ENCODE measurements around the gene SLC27A2.

The SLC27A2 gene

DNA sequence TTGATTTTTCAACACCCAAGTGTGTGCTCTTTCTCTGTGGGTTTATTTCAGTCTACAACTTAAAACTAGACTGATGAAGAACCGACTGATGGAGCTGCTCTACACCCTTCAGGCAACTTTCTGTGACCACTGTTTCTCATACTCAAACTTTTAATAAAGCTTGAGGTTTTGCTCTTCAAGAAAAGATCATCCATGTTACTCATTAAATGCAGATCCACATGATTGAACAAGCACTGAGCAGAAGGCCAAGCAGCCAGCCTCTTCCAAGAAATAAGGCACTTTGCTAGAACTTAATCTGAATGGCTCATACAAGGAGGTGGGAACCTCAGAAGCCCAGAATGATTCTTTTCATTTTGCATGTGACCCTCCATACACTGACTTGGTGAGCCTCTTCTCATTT, 8.7 kb downstream of the SLC27A2 start:
- DNase-seq (ENCODE audit: low read depth in 3 of 3), result no peak

DNA sequence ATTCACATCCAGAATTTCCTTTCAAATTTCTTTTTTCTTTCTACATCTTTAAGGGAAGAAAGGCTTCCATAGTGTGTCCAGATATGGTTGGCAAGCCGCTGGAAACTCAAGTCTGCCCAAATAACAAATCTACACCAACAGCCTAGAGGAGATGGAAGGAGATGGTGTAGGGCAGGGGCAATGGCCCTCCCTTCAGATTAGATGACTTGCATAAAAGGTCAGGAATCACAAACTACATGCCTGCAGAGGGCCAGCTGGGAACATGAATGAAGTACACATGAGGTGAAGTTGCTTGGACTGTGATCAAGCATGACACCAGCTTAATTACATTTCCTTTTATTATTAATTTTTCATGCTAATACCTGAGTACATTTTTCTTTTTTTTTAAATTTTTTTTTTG, 10.2 kb downstream of the SLC27A2 start:
- no peak for DNase-seq (ENCODE audit: low read depth in 3 of 3)

DNA sequence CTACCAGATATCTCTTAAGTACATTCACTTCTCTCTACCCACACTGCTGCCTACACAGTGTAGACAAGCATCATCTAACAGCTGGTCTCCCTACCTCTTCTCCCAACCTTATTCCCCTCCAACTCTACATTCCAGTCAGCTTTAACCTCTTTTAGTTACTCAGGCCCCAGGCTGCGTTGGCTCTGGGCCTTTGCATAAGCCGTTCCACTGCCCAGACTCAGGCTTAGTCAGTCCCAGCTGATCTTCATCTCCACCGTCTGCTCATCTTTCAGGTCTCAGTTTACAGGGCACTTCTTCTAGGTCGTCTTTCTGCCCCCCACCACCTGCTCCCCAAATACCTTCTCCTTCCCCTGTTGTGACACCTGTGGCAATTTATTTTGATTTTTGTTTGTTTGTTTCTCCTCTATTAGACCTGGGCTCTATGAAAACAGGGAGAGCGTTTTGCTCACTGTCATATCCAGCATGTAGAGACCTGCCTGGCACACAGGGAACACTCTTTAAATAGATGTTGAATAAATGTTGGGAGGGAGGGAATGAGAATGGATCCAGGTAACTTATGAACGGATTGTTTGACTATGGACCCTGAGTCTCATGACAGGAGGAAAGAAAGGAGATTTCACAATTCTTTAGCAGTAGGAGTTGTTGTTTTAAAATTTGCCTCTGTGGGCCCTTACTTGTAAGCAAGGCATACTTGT, 11.1 kb downstream of the SLC27A2 start:
- no peak for DNase-seq (ENCODE audit: low read depth in 3 of 3)

DNA sequence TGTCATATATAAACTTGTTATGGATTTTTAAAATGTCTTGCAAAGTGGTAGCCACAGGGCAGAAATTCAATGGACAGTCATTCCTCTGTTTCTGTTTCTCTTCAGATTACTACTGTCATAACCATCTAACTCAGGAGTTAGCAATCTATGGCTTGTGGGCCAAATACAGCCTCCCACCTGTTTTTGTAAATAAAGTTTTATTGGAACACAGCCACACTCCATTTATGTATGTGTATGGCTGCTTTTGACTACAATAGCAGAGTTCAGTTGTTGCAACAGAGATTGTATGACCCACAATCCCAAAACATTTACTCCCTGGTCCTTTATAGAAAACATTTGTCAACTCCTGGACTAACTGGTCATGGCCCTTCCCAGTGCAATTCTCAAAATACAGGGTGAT, 20.0 kb downstream of the SLC27A2 start:
- no peak for DNase-seq (ENCODE audit: low read depth in 3 of 3)

DNA sequence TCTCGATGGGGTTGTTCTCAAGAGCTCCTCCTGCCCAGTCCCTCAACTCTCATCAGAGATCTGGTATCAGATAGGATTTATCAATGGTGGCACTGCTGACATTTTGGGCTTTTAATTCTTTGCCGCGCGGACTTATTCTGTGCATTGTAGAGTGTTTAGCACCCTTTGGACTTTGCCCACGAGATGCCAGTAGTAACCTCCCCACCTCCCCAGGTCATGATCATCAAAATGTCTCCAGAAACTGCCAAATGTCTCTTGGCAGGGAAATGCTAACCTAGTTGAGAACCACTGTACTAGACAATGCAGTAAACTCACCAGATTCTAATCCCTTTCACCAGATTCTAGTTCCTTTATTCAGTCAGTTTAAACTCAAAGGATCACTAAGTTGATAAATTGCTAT, 24.0 kb downstream of the SLC27A2 start:
- no peak for DNase-seq (ENCODE audit: low read depth in 3 of 3)

DNA sequence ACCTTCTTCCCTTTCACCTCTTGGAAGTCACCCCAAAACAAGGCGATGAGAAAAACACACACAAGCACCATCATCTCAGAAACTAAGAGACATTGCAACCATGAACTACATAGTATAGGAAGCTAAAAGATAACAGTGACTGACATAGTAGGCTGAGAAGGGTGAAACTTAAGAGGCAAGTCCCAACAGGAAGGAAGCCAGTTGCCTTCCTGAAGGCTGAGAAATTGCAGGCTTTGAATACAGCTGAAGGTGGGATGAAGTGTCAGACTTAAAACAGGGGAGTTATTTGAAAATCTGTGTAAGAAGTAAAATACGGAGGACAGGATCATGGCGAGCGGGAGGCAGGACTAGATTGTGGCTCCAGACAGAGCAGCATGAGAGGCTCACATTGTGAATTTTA, 27.8 kb downstream of the SLC27A2 start:
- DNase-seq (ENCODE audit: low read depth in 3 of 3), result no peak

DNA sequence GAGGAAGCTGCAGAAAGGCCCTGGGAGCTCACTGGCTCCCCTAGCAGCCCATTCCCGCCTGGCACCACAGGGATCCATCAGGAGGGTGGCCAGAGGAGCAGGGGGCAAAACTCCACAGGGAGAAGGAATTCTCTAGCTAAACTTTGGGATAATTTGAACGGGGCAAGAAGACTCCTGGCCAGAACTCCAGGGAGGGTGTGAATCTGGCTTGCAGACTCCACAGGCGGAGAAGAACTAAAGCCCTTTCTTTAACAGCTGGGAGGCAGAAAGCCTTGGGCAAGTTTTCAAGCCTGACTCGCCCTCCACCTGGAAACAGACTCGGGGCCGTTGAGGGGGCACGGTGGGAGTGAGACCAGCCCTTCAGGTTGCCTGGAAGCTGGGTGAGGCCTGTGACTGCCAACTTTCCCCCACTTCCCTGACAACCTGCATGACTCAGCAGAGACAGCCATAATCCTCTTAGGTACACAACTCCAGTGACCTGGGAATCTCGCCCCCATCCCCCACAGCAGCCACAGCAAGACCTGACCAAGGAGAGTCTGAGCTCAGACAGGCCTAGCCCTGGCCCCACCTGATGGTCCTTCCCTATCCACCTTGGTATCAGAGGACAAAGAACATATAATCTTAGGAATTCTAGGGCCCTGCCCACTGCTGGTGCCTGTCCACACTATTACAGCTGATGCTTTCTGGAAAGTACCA, 28.6 kb downstream of the SLC27A2 start:
- DNase-seq (ENCODE audit: low read depth in 3 of 3), result no peak

DNA sequence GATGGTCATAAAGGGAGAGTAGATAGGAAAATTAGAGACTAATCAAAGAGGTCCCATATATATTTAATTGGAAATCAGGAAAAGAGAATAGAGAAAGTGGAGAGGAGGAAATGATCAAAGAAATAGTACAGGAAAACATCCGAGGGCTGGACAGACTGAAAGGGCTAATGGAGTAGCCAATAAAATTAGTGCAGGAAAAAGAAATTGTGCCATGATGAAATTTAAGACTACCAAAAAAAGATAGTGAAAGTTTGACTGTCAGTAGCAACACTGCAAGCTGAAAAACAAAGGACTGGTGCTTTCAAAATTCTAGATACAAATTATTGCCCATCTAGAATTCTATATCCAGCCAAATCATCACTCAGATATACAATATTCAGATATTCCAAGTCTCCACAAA, 36.3 kb downstream of the SLC27A2 start:
- no peak for DNase-seq (ENCODE audit: low read depth in 3 of 3)

DNA sequence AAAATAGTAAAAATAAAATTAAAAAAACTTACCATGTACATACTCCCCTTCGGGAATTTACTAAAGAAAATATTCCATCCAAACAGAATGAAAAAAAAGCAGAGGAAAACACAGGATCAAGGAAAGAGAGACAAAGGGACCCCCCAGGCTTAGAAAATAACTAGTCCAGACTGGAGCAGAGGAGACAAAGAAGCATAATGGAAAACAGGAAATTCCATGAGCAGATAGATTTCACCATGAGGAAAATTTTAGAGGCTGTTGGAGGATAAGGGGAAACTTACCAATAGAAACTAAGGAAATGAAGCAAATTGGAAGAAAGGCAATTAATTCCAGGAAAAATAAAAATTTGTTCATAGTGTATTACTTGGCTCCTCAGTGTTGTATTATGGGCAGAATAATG, 36.7 kb downstream of the SLC27A2 start:
- no peak for DNase-seq (ENCODE audit: low read depth in 3 of 3)

DNA sequence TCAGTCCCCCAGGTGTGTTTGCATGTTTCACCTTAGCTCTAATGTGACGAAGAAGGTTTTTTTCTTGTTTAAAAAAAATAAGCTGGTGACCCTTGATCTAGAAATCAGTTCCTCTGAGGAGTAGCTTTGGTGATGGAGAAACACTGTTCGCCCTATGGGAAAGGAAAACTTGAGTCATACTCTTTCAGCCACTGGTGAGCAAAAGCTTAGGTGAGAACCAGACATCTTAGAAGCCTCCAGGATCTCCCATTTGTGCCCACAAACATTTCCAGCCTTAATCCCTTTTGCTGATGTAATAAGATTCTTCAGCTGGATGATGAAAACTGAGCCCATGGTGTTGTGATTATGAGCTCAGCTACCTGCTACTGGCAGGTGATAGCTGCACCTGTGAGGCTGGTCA, 37.8 kb downstream of the SLC27A2 start:
- no peak for DNase-seq (ENCODE audit: low read depth in 3 of 3)

DNA sequence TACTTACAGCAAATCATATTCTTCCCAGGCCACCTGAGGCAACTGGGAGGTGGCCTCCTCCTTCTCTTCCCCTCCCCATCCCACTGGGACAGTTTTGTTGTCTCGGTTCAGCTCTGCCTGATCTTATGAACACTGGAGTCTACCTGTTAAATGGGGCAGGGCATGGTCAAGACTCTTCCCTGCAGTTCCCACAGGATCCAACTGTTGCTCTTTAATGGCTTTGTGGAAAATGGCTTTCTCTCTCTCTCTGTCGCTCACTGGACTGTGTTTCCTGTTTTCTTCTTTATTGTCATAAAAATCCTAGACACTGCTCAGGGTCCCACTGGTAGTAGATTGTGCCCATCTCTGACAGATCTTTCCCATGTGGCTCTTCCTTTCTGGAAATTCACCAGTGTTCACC, 40.2 kb downstream of the SLC27A2 start:
- DNase-seq (ENCODE audit: low read depth in 3 of 3), result no peak

DNA sequence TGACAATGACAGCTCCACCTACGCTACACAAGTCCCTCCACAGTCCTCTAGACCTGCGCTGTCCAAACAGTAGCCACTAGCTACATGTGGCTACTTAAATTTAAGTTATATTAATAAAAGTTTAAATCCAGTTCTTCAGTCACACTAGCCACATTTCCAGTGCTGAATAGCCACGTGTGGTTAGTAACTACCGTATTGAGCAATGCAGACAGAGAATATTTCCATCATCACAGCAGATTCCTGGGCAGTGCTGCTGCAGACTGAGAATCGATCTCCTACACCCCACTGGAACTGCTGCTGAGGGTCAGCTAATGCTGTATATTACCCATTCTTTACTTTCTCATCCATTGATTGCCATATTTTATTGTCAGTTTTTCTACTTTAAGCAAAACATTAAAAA, 42.6 kb downstream of the SLC27A2 start:
- DNase-seq (ENCODE audit: low read depth in 3 of 3), result no peak

DNA sequence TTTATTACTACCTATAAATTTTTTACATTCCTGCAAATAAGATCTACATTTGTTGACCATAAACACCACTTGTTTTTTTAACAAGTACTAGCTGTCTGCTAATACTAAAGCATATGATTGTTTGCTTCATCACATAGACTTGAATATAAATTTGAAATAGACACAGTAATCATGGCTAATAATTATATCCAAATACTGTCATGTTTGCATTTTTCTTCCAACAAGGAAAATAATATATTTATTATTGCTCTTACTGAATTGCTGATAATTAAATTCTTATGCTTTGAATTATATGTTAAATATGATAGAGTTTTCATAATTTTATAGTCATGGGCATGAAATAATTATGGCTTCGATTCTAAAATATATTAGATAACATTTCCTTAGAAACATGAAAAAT, 43.1 kb downstream of the SLC27A2 start:
- DNase-seq (ENCODE audit: low read depth in 3 of 3), result no peak

DNA sequence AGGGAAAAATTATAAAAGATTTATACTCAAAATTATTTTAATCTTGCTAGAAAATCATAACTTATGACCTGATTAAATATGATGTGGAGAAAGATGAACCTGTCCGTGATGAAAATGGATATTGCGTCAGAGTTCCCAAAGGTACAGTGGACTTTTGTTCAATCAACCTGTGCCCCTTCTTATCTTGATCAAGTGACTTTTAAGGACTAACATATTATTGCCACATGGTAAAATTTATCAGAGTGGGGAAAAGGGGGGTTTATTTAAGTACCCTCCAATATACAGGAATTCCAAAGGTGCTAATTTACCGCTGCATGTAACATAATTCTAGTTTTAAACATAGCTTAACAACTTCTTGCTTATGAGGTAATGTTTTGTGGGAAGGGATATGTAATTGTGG, 43.9 kb downstream of the SLC27A2 start:
- no peak for DNase-seq (ENCODE audit: low read depth in 3 of 3)

DNA sequence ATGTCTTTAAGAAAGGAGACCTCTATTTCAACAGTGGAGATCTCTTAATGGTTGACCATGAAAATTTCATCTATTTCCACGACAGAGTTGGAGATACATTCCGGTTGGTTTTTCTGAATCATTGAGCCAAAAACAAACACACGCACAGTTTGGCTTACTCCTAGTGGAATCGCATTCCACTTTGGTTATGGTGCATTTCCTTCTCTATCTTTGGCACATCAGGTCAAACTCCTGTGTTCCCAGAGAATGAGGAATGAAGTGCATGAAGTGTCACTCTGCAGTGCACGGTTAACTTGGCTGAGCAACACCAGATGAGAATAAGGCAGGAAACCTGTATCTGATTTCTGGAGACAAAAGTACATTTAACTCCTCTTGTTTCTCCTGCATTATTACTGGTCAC, 45.1 kb downstream of the SLC27A2 start:
- DNase-seq (ENCODE audit: low read depth in 3 of 3), result no peak

DNA sequence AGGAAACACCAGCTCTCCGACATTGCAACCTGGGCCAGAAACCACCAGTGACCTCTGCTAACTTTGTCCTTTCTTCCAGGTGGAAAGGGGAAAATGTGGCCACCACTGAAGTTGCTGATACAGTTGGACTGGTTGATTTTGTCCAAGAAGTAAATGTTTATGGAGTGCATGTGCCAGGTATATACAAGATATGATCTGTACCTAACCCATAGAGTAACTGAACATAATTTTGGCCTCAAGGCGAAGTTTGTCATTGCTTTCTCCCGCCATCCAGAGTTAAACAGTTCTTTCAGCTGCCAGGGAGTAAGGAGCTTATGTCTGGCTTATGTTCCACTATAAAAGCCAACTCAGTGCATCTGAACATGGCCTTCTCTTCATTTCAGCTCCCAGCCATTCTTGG, 46.9 kb downstream of the SLC27A2 start:
- DNase-seq (ENCODE audit: low read depth in 3 of 3), result no peak

DNA sequence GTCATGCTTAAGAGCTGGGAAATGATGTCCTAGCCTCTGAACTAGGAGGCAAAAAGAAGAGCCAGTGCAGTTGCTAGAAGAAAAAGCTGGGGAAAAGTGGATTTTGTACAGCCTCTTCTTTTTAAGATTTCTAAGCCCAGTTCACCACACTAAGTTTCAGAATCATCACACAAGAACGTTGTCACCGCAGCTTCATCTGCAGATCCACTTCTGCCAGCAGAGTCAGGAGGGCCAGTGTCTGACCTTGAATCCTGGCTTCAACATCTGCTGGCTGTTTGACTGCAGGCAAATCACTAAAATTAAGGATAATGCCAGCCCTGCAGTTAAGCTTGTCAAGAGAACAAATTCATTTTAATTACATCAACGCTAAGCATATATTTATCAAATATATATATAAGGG, 47.3 kb downstream of the SLC27A2 start:
- DNase-seq (ENCODE audit: low read depth in 3 of 3), result no peak

DNA sequence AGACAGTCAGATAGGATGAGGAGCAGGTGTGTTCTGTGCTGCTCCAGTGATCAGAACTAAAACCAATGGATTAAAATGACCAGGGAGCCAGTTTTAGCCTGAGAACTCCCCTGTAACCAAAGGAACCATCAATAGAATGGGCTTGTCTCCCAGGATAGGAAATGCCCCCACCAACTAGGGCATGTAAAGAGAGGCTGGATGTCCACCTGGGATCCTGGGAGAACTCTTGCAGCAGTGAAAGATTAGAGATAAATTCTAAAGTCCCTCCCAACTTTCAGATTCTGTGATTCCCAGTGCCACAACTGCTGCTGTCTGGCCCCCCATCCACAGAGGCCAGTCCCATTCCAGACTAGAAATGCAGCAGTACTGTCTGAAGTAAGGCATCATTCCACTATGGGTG, 49.8 kb downstream of the SLC27A2 start:
- DNase-seq (ENCODE audit: low read depth in 3 of 3), result no peak

DNA sequence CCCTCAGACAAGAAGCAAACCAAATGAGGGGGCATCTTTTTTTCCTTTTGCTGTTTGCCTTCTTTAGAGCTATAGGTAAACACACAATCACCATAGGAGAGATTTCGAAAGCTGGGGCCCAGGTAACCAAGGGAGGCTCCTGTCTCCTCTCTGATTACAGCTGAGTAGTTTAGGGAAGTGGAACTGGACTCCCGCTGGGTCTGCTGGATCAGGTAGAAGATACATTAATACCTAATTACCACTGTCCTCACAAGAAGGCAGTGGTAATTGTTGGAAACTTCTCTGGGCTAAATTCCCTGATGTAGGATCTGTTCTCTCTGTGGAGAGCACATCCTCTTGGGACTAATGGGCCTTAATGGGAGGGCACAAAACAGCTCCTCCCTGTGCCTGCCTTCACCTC, 50.8 kb downstream of the SLC27A2 start:
- no peak for DNase-seq (ENCODE audit: low read depth in 3 of 3)

DNA sequence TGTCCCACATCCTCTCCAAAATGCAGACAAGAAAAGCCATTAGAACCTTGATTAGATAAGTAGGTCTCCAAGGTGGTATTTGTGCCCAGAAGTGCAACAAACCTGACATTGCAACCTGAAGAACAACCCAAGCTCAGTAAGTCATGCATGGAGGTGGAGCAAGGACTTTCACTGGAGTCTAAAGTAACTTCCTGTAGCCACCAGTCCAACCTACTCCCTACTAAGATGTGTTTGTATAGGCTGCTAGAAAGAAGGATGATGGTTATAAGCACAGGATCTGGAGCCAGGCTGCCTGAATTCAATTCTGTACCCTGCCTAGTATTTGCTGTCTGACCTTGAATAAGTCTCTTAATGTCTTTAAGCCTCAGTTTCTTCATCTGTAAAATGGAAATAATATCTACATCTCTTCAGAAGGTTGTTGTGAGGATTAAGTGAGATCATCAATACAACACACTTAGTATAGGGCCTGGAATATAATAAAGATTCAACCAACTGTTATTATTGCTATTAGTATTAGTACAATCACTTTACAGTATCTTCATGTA, 51.3 kb downstream of the SLC27A2 start:
- DNase-seq (ENCODE audit: low read depth in 3 of 3), result no peak

DNA sequence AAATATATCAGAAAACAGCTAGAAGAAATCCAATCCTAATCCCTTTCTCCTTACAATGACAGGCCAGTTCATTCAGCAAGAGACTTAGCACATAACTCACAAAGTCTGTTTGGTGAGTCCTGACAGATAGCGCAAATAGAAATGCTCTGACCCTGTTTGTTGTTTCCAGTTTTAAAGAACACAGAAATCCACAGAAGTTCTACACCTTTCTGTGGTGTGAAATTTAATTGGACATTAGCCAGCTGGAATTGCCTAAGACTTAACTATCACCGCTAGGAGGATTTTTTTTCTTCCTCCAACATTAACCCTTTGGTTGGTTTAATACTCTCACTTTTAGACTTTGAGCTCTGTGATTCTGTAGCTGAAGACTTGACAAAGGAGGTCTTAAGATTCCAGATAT, 52.8 kb downstream of the SLC27A2 start:
- no peak for DNase-seq (ENCODE audit: low read depth in 3 of 3)

DNA sequence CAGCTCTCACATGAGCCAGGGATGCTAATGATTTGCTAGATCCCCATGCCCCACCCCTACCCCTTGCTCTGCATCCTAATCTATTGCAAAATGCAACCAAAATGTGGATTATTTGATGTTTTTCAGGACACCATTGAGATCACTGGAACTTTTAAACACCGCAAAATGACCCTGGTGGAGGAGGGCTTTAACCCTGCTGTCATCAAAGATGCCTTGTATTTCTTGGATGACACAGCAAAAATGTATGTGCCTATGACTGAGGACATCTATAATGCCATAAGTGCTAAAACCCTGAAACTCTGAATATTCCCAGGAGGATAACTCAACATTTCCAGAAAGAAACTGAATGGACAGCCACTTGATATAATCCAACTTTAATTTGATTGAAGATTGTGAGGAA, 53.8 kb downstream of the SLC27A2 start:
- no peak for DNase-seq (ENCODE audit: low read depth in 3 of 3)

DNA sequence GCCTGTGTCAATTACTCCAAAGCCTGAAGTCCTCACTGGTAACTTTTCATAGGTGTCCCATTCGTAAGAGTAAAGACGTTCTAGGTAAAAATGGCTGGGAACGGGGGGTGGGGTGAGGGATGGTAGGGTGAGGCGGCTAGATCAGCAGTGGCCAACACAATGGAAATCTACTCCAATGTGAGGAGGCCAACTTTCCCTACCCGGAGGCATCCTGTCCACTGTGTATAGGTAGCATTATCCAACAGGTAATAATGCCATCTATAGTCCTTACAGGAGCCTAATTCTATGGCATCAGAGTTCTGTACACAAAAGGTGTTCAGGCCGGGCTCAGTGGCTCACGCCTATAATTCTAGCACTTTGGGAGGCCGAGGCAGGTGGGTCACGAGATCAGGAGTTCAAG, 54.4 kb downstream of the SLC27A2 start:
- no peak for DNase-seq (ENCODE audit: low read depth in 3 of 3)

DNA sequence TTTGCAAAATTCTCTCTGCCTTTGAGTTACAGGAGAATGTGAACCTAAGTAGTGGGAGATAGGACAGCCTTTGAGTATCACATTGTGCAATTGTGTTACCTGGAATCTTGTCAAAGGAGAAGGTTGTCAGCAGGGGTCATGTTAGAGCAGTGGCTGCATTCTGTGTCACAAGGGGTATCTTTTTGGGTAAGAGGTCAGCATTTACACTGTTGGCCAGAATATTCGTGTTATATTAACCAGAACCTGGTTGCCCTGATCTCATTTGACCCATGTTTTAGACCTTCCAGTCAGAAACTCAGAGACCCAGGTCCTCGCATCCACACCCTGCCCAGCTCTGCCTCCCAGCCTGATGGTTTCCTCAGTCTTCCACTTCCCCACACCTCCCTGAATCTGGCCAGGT, 56.3 kb downstream of the SLC27A2 start:
- DNase-seq (ENCODE audit: low read depth in 3 of 3), result no peak

Data from stimulated activated CD4-positive, alpha-beta T cell treated with anti-CD3 and anti-CD28 coated beads, TNF-alpha, amount 100 ng/mL, for 48 hours (primary cell).